Mesenchymal stem cell (in vitro differentiated cells and primary cell): Measurements from ENCODE around the gene SIGLEC5.

Experiments
- DNase-seq: peaks from one replicate; pipeline ENCODE4 v3.0.0-alpha.2; 2013
- H2AFZ ChIP-seq: one replicate; pipeline ENCODE4 v1.6.1; 2013; ENCODE audit warnings: low read depth, mild to moderate bottlenecking, control low read depth, inconsistent platforms, low read length, moderate library complexity
- H2AK5ac ChIP-seq: 2 replicates; pipeline ENCODE4 v1.6.1; 2013; ENCODE audit warnings: low read length, moderate library complexity, mild to moderate bottlenecking, inconsistent platforms; ENCODE audit not compliant: severe bottlenecking
- H2BK120ac ChIP-seq: one replicate; pipeline ENCODE4 v1.6.1; 2013; ENCODE audit warnings: low read depth, mild to moderate bottlenecking, inconsistent platforms, low read length, moderate library complexity
- H2BK12ac ChIP-seq, 2 experiments: one replicate each; pipeline ENCODE4 v1.6.1; 2013; ENCODE audit warnings: inconsistent platforms in 2 of 2, low read length in 2 of 2, mild to moderate bottlenecking in 2 of 2, moderate library complexity in 2 of 2, control low read depth in 1 of 2
- H2BK15ac ChIP-seq: one replicate; pipeline ENCODE4 v1.6.1; 2013; ENCODE audit warnings: mild to moderate bottlenecking, low read depth, inconsistent platforms; ENCODE audit not compliant: poor library complexity, severe bottlenecking
- H2BK5ac ChIP-seq: 2 replicates; pipeline ENCODE4 v1.6.1; 2013; ENCODE audit warnings: low read depth, mild to moderate bottlenecking, low read length, control low read depth, inconsistent platforms; ENCODE audit not compliant: poor library complexity, severe bottlenecking
- H3K14ac ChIP-seq, 2 experiments: one replicate each; pipeline ENCODE4 v1.6.1; 2013; ENCODE audit warnings: inconsistent platforms in 2 of 2, low read length in 2 of 2, control low read depth in 1 of 2, mild to moderate bottlenecking in 1 of 2, moderate library complexity in 1 of 2
- H3K18ac ChIP-seq, 2 experiments: one replicate each; pipeline ENCODE4 v1.6.1; 2013; ENCODE audit warnings: inconsistent platforms in 2 of 2, low read length in 2 of 2, control low read depth in 1 of 2, low read depth in 1 of 2, mild to moderate bottlenecking in 1 of 2
- H3K23ac ChIP-seq, 2 experiments: one replicate each; pipeline ENCODE4 v1.6.1; 2013; ENCODE audit warnings: inconsistent platforms in 2 of 2, low read length in 2 of 2, mild to moderate bottlenecking in 2 of 2, moderate library complexity in 2 of 2, control low read depth in 1 of 2
- H3K27ac ChIP-seq: 2 replicates; pipeline ENCODE4 v1.5.1; 2013; ENCODE audit warnings: mild to moderate bottlenecking, moderate library complexity, low read length, control low read depth, inconsistent platforms; ENCODE audit not compliant: poor library complexity, severe bottlenecking
- H3K27me3 ChIP-seq, 2 experiments: 2 replicates each; pipeline versions ENCODE4 v1.6.1 to v1.7.0; 2013; ENCODE audit warnings: low read length in 2 of 2, mild to moderate bottlenecking in 2 of 2, moderate library complexity in 2 of 2, control low read depth in 1 of 2, inconsistent platforms in 1 of 2; ENCODE audit not compliant: control insufficient read depth in 1 of 2, insufficient read depth in 1 of 2
- H3K36me3 ChIP-seq, 2 experiments: 2 replicates each; pipeline versions ENCODE4 v1.6.1 to v1.7.0; 2013; ENCODE audit warnings: low read length in 2 of 2, control low read depth in 1 of 2, inconsistent platforms in 1 of 2, low read depth in 1 of 2, mild to moderate bottlenecking in 1 of 2; ENCODE audit not compliant: insufficient read depth in 2 of 2, control insufficient read depth in 1 of 2
- H3K4ac ChIP-seq, 2 experiments: one replicate each; pipeline ENCODE4 v1.6.1; 2013; ENCODE audit warnings: inconsistent platforms in 2 of 2, low read length in 2 of 2, mild to moderate bottlenecking in 2 of 2, moderate library complexity in 2 of 2, control low read depth in 1 of 2, low read depth in 1 of 2
- H3K4me1 ChIP-seq: 2 replicates; pipeline ENCODE4 v1.6.1; 2013; ENCODE audit warnings: low read depth, low read length, control low read depth; ENCODE audit not compliant: control insufficient read depth, insufficient read depth
- H3K4me2 ChIP-seq: 2 replicates; pipeline ENCODE4 v1.6.1; 2013; ENCODE audit warnings: low read length, mild to moderate bottlenecking, inconsistent platforms; ENCODE audit not compliant: poor library complexity, severe bottlenecking
- H3K4me3 ChIP-seq, 2 experiments: 2 replicates each; pipeline versions ENCODE4 v1.5.1 to v1.7.0; 2013; ENCODE audit warnings: low read length in 2 of 2, mild to moderate bottlenecking in 2 of 2, control low read depth in 1 of 2, low read depth in 1 of 2; ENCODE audit not compliant: insufficient read depth in 1 of 2
- H3K79me1 ChIP-seq: replicated peaks from 2 replicates; pipeline ENCODE4 v1.6.1; 2013; ENCODE audit warnings: mild to moderate bottlenecking, control low read depth, low read length, inconsistent platforms; ENCODE audit not compliant: poor library complexity, severe bottlenecking
- H3K9ac ChIP-seq: 2 replicates; pipeline ENCODE4 v1.7.0; 2013; ENCODE audit warnings: mild to moderate bottlenecking, low read length, moderate library complexity
- H3K9me3 ChIP-seq: 2 replicates; pipeline ENCODE4 v1.7.0; 2013; ENCODE audit warnings: mild to moderate bottlenecking, low read length; ENCODE audit not compliant: control insufficient read depth
- H4K8ac ChIP-seq: one replicate; pipeline ENCODE4 v1.6.1; 2013; ENCODE audit warnings: inconsistent platforms, mild to moderate bottlenecking, low read length, moderate library complexity
- H4K91ac ChIP-seq: one replicate; pipeline ENCODE4 v1.6.1; 2013; ENCODE audit warnings: mild to moderate bottlenecking, low read length, inconsistent platforms
- WGBS: methylation state at CpG from one replicate; pipeline ENCODE4 v1.1.7; 2013; ENCODE audit warnings: mixed read lengths; 5-methylcytosine and 5-hydroxymethylcytosine counted together

Gene SIGLEC5

DNA sequence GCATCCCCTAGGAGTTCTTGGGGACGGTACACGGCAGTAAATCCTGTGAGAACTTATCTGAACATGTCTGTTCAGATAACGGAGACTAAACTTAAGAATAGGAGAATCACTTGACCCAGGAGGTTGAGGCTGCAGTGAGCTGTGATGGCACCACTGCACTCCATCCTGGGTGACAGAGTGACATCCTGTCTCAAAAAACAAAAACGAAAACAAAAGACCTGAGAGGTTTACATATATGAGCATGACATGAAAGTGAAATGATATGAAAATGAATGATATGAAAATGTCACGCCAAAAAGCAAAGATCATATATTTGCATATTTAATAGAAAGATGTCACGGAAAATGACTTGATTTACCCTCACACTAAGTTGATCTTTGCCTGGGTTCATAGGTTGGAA is 53.4 kb downstream of the SIGLEC5 start:
- Histone ChIP-seq H3K79me1 (peaks cover 29% of the 10 kb centered on the region), H3K36me3 (peaks cover 19 to 69% of the 10 kb centered on the region in 2 experiments), H2AFZ (no peak overlapping the region), H3K4ac (no peak overlapping the region), H2BK12ac (no peak overlapping the region), H2BK15ac (no peak overlapping the region), H3K27ac (no peak overlapping the region), H2BK5ac (no peak overlapping the region), H2AK5ac (no peak overlapping the region), H3K27me3 (no peaks in the 10 kb centered on the region), H3K9ac (no peak overlapping the region), H3K23ac (no peak overlapping the region), H3K4me3 (no peak overlapping the region), H2BK120ac (no peak overlapping the region), H3K4me1 (peaks cover 9% of the 10 kb centered on the region), H3K18ac (no peak overlapping the region), H3K14ac (no peak overlapping the region), H3K4me2 (no peak overlapping the region), H4K91ac (no peak overlapping the region), H3K9me3 (peaks cover 5% of the 10 kb centered on the region), H4K8ac (no peak overlapping the region)
- 98% methylated on average over 5 of the region's 6 CpGs for WGBS
- DNase-seq = no peak

DNA sequence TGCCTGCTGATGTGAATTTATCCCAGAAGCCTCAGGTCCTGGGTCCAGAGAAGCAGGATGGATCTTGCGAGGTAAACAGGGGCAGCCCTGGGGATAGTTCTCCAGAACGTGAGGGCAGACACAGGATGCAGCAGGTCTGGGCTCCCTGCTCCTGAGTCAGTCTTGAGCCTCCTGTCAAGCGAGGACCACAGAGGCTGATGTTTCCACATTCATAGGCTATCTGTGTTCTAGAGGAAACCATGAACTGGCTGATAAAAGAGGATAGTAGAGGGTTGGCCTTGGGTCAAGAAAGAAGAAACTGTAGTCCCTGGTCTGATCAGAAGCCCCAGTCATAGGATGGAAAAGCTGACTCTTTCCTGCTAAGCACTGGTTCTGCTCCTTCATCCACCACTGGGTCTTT is 56.9 kb downstream of the SIGLEC5 start:
- peak overlapping the region; percentile 92 for H3K9ac ChIP-seq
- H3K36me3 ChIP-seq = peaks cover 8 to 39% of the 10 kb centered on the region in 2 experiments
- no peak overlapping the region for H2BK12ac ChIP-seq
- H2BK120ac ChIP-seq = no peak overlapping the region
- H2BK15ac ChIP-seq = no peak overlapping the region
- H2AFZ ChIP-seq = no peak overlapping the region
- peaks cover 11% of the 10 kb centered on the region for H3K4me1 ChIP-seq
- H2AK5ac ChIP-seq = no peak overlapping the region
- H3K27me3 ChIP-seq = no peaks in the 10 kb centered on the region
- WGBS = 42% methylated on average over 3 of the region's 3 CpGs
- peak overlapping the region in 1 of 2 experiments; percentile 95 for H3K4me3 ChIP-seq
- no peak overlapping the region for H4K8ac ChIP-seq
- peak overlapping the region; percentile 10 for H3K27ac ChIP-seq
- H2BK5ac ChIP-seq = no peak overlapping the region
- H3K9me3 ChIP-seq = no peaks in the 10 kb centered on the region
- H3K14ac ChIP-seq = no peak overlapping the region
- H4K91ac ChIP-seq = no peak overlapping the region
- no peak overlapping the region for H3K4me2 ChIP-seq
- H3K4ac ChIP-seq = peak overlapping the region in 1 of 2 experiments; percentile 1
- no peak overlapping the region for H3K23ac ChIP-seq
- H3K79me1 ChIP-seq = peaks cover 21% of the 10 kb centered on the region
- peak; percentile 9 for DNase-seq
- H3K18ac ChIP-seq = no peak overlapping the region

GRCh38 chr19:51572908-51573307 is 57.3 kb downstream of the SIGLEC5 start:
- Histone ChIP-seq H3K4me2 (peak overlapping the region; percentile 38), H3K27ac (peak overlapping the region; percentile 10), H3K4ac (no peak overlapping the region), H2AK5ac (no peak overlapping the region), H2BK12ac (no peak overlapping the region), H3K23ac (no peak overlapping the region), H4K91ac (no peak overlapping the region), H4K8ac (no peak overlapping the region), H3K18ac (no peak overlapping the region), H3K4me1 (peaks cover 11% of the 10 kb centered on the region), H3K9me3 (no peaks in the 10 kb centered on the region), H3K79me1 (peaks cover 19% of the 10 kb centered on the region), H2BK5ac (no peak overlapping the region), H3K27me3 (no peaks in the 10 kb centered on the region), H3K36me3 (peaks cover 7 to 37% of the 10 kb centered on the region in 2 experiments), H3K4me3 (peak overlapping the region in 1 of 2 experiments; percentile 95), H3K9ac (peak overlapping the region; percentile 92), H2AFZ (no peak overlapping the region), H2BK120ac (no peak overlapping the region), H2BK15ac (no peak overlapping the region), H3K14ac (no peak overlapping the region)
- peak; percentile 78 for DNase-seq
- WGBS = 42% methylated on average over 4 of the region's 4 CpGs

DNA sequence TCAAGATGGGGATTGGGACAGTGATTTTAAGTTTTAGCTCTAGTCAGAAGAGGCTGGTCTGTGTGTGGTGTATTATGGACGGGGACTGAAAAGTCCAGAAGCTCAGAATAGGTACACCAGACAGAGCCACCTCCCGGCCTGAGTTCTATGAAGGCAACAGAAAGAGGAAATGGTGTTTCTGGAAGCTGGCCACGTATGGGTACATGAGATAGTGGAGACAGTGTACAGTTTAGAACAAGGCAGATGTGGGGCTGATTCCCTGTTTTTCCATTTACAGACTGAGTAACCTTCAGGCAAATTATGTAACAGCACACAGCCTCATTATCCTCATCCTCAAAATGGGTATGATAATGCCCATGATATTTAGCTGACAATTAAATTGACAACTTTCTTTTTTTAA is 57.8 kb downstream of the SIGLEC5 start:
- peak; percentile 3 for DNase-seq
- no peak overlapping the region for H3K14ac ChIP-seq
- no peak overlapping the region for H3K23ac ChIP-seq
- 56% methylated on average over 3 of the region's 3 CpGs for WGBS
- H2BK120ac ChIP-seq = no peak overlapping the region
- H3K27me3 ChIP-seq = no peaks in the 10 kb centered on the region
- H4K91ac ChIP-seq = no peak overlapping the region
- no peak overlapping the region for H4K8ac ChIP-seq
- peaks cover 11% of the 10 kb centered on the region for H3K4me1 ChIP-seq
- no peak overlapping the region for H2BK12ac ChIP-seq
- H2BK5ac ChIP-seq = no peak overlapping the region
- no peak overlapping the region for H2BK15ac ChIP-seq
- H3K79me1 ChIP-seq = peaks cover 19% of the 10 kb centered on the region
- no peak overlapping the region for H3K27ac ChIP-seq
- no peak overlapping the region for H2AK5ac ChIP-seq
- no peak overlapping the region for H2AFZ ChIP-seq
- peaks cover 7 to 37% of the 10 kb centered on the region in 2 experiments for H3K36me3 ChIP-seq
- peak overlapping the region; percentile 92 for H3K9ac ChIP-seq
- no peak overlapping the region for H3K4ac ChIP-seq
- no peak overlapping the region for H3K18ac ChIP-seq
- no peaks in the 10 kb centered on the region for H3K9me3 ChIP-seq
- peak overlapping the region in 1 of 2 experiments; percentile 95 for H3K4me3 ChIP-seq
- peak overlapping the region; percentile 83 for H3K4me2 ChIP-seq
